ENCODE measurements around the gene ATP8B1. TPM values are rescaled to one million over a fixed set of nuclear protein-coding genes. Genes with fewer than 3 reads are reported as not detected.

The ATP8B1 gene
- polyA plus RNA-seq, 3 donors, result 0.02 to 0.11 (median 0.03) TPM

GRCh38 chr18:57771193-57771592 is 31.9 kb downstream of the ATP8B1 start:
- 0% methylated on average over 3 of the region's 3 CpGs for WGBS (ENCODE audit: insufficient coverage)
- H3K27me3 ChIP-seq (ENCODE audit: control insufficient read depth in 2 of 2, insufficient read depth in 2 of 2, low read length in 2 of 2), result no peaks in the 10 kb centered on the region
- DNase-seq, result peak; percentile 42 to 80 (median 72)
- H3K9me3 ChIP-seq (replicated peaks in 1 of 2; ENCODE audit: control insufficient read depth in 1 of 2, insufficient read depth in 1 of 2, low read length in 2 of 2), result no peaks in the 10 kb centered on the region
- H3K4me1 ChIP-seq (ENCODE audit: control insufficient read depth in 1 of 2, insufficient read depth in 2 of 2, low read length in 2 of 2), result peaks cover 42 to 55% of the 10 kb centered on the region in 2 donors
- no peaks in the 10 kb centered on the region for H3K79me2 ChIP-seq (ENCODE audit: insufficient read depth, low read length)
- Mint-ChIP-seq H3K9me3 (peaks cover 0 to 3% (median 0%) of the 10 kb centered on the region in 7 donors), H3K4me3 (peak overlapping the region in 1 of 2 donors; percentile 65), H3K4me1 (peaks cover 56% of the 10 kb centered on the region), H3K27me3 (ENCODE audit: low read depth in 3 of 3) (peaks cover 1 to 5% (median 2%) of the 10 kb centered on the region in 3 donors), H3K36me3 (no peaks in the 10 kb centered on the region), H3K27ac (peak overlapping the region; percentile 68 to 77 (median 73))
- intact Hi-C loops (cut with micrococcal nuclease), result no loop called here
- H3K4me2 ChIP-seq (replicated peaks; ENCODE audit: extremely low read depth, low read length, poor library complexity, severe bottlenecking), result peak overlapping the region; percentile 54
- no peak overlapping the region for H3K9ac ChIP-seq (ENCODE audit: insufficient read depth, low read length, poor library complexity, severe bottlenecking)
- no peaks in the 10 kb centered on the region for H3K36me3 ChIP-seq (replicated peaks in 1 of 2; ENCODE audit: control insufficient read depth in 1 of 2, insufficient read depth in 2 of 2, low read length in 2 of 2)
- peak overlapping the region in 1 of 2 donors; percentile 59 for H3K27ac ChIP-seq (ENCODE audit: low read depth in 1 of 2, low read length in 2 of 2)
- H2AFZ ChIP-seq (ENCODE audit: insufficient read depth, low read depth, low read length, poor library complexity, severe bottlenecking), result no peak overlapping the region
- H4K20me1 ChIP-seq (ENCODE audit: insufficient read depth, low read length), result no peaks in the 10 kb centered on the region
- no peak for TF ChIP-seq CTCF (IDR thresholded peaks at IDR 0.05)
- H3K4me3 ChIP-seq (replicated peaks in 1 of 3; ENCODE audit: low read depth in 2 of 3, low read length in 3 of 3), result peak overlapping the region in 1 of 3 experiments; percentile 48

GRCh38 chr18:57768537-57769326 is 34.4 kb downstream of the ATP8B1 start:
- DNase-seq, result no peak
- Histone ChIP-seq H3K4me3 (replicated peaks in 1 of 3; ENCODE audit: low read depth in 2 of 3, low read length in 3 of 3) (peak overlapping the region in 1 of 3 experiments; percentile 7), H3K9me3 (replicated peaks in 1 of 2; ENCODE audit: control insufficient read depth in 1 of 2, insufficient read depth in 1 of 2, low read length in 2 of 2) (no peaks in the 10 kb centered on the region), H3K27ac (ENCODE audit: low read depth in 1 of 2, low read length in 2 of 2) (no peak overlapping the region), H3K79me2 (ENCODE audit: insufficient read depth, low read length) (no peaks in the 10 kb centered on the region), H3K4me2 (replicated peaks; ENCODE audit: extremely low read depth, low read length, poor library complexity, severe bottlenecking) (peak overlapping the region; percentile 30), H3K36me3 (replicated peaks in 1 of 2; ENCODE audit: control insufficient read depth in 1 of 2, insufficient read depth in 2 of 2, low read length in 2 of 2) (no peaks in the 10 kb centered on the region), H3K27me3 (ENCODE audit: control insufficient read depth in 2 of 2, insufficient read depth in 2 of 2, low read length in 2 of 2) (no peaks in the 10 kb centered on the region), H3K9ac (ENCODE audit: insufficient read depth, low read length, poor library complexity, severe bottlenecking) (no peak overlapping the region), H4K20me1 (ENCODE audit: insufficient read depth, low read length) (no peaks in the 10 kb centered on the region), H3K4me1 (ENCODE audit: control insufficient read depth in 1 of 2, insufficient read depth in 2 of 2, low read length in 2 of 2) (peaks cover 39 to 49% of the 10 kb centered on the region in 2 donors), H2AFZ (ENCODE audit: insufficient read depth, low read depth, low read length, poor library complexity, severe bottlenecking) (no peak overlapping the region)
- Mint-ChIP-seq H3K4me3 (no peak overlapping the region), H3K4me1 (peaks cover 50% of the 10 kb centered on the region), H3K27ac (peak overlapping the region in 1 of 7 donors; percentile 25), H3K36me3 (no peaks in the 10 kb centered on the region), H3K9me3 (peaks cover 0 to 3% (median 0%) of the 10 kb centered on the region in 7 donors), H3K27me3 (ENCODE audit: low read depth in 3 of 3) (peaks cover 0 to 3% (median 3%) of the 10 kb centered on the region in 3 donors)
- intact Hi-C loops (cut with micrococcal nuclease), result loop anchor here in 1 of 2 donors (2.0 kb wide), 1 partner anchor 20 kb away; no protein-coding TSS in a partner anchor
- no peak for TF ChIP-seq CTCF (IDR thresholded peaks at IDR 0.05)
- WGBS (ENCODE audit: insufficient coverage), result 76% methylated on average over 6 of the region's 8 CpGs

Measured in CD14-positive monocyte (primary cell).